Subcutaneous adipose tissue (tissue), 4 donors: ENCODE measurements around the gene SFN. TPM values are rescaled to one million over a fixed set of nuclear protein-coding genes. Genes with fewer than 3 reads are reported as not detected.

Source experiments
- total RNA-seq, 4 donors: library from RNA; depleted of rRNA; stranded (reverse); fragments of >200 nt; gene quantifications; one replicate each; pipeline ENCODE4 v1.1.0, GENCODE V29; 2016
- TF ChIP-seq, protein P1 (sequence below): fragments of 450-650 bp; IDR thresholded peaks from one replicate; pipeline ENCODE4 v1.5.1; 2016; ENCODE audit warnings: low read depth, mild to moderate bottlenecking, control low read depth, antibody characterized with exemption, moderate library complexity

SFN gene
- total RNA-seq, 4 donors from 2014 or later = not detected

DNA sequence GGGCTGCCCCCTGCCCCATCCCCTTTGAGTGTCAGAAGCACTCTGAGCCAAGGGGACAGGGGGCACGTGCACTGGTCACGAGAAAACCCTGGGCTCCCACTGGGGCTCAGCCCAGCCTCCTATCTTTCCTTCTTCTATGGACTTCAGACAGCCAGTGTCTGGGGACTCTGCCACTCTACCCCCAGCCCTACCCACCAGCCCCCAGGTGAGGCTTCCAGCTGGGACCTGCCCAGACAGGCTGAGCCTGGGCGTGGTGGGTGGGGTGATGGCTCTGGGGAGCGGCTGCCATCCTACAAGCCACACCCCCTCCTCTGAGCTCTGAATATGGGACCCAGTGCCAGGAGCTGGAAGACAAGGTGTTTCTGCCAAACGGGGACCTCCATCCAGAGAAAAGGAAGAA, 8.0 kb upstream of the SFN start:
- TF ChIP-seq, protein P1, sequence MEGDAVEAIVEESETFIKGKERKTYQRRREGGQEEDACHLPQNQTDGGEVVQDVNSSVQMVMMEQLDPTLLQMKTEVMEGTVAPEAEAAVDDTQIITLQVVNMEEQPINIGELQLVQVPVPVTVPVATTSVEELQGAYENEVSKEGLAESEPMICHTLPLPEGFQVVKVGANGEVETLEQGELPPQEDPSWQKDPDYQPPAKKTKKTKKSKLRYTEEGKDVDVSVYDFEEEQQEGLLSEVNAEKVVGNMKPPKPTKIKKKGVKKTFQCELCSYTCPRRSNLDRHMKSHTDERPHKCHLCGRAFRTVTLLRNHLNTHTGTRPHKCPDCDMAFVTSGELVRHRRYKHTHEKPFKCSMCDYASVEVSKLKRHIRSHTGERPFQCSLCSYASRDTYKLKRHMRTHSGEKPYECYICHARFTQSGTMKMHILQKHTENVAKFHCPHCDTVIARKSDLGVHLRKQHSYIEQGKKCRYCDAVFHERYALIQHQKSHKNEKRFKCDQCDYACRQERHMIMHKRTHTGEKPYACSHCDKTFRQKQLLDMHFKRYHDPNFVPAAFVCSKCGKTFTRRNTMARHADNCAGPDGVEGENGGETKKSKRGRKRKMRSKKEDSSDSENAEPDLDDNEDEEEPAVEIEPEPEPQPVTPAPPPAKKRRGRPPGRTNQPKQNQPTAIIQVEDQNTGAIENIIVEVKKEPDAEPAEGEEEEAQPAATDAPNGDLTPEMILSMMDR = no peak

GRCh38 chr1:26855636-26856035, 7.3 kb upstream of the SFN start:
- TF ChIP-seq, protein P1 = no peak

DNA sequence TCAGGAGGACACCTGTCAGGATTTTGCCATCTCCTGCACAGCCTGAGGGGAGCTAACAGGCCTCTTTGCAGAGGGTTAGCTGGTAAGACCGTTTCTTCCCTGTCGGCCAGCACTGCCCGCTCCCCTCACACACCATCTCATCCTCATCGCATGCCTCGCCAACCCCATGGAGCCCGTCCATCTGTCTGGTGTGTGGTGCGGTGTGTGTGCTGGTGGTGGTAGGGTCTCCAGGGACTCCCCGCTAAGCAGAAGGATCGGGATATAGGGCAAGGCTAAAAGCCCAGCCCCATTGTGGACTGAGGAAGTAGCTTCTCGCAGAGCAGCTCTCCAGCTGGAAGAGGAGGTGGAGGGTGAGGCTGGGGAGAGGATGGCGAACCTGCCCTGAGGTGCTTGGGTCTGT, 6.8 kb upstream of the SFN start:
- TF ChIP-seq, protein P1 = no peak

GRCh38 chr1:26856604-26857469, 6.1 kb upstream of the SFN start:
- TF ChIP-seq, protein P1 = no peak

DNA sequence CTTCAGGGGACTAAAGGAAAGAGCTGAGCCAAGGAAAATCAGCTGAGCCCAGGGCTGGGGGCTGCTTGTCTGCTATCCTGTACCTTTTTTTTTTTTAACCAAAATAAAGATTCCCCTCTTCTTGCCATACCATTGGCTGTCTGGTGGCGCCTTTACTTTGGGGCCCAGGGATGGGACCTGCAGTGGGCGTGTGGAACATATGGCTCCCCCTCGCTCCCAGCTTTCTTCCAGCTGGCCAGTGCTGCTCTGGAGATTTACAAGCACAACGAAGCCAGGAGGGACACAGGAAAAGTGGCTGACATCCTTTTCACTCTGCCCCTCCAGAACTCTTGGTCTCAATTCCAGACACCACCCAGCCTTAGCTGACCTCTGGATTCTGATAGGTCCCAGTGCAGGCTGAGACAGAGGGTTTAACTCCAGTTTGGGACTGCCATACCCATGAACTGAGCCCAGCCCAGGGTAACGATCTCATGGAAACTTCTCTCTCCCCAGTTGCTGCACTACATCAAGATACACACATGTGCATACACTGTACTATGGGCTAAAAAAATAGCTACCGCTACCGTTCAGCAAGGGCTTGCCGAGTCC, 5.4 kb upstream of the SFN start:
- TF ChIP-seq, protein P1 = no peak

DNA sequence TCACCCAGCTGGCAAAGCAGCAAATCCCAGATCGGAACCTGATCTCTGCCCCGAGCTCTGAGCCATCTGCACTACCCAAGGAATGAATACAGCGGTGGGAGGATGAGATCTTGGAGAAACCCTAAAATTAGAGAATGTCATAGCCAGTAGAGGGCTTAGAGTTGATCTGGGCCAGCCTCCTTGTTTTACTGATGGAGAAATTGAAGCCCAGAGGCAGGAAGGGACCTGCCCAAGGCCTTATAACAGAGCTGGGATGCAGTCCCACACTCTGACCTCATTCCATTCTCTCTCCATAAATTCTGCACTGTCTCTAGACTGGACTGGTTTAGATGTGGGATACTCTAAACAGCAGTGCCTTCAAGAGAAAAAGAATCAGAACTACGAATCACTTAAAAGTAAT, 4.8 kb upstream of the SFN start:
- TF ChIP-seq, protein P1 = no peak

GRCh38 chr1:26858891-26859640, 3.9 kb upstream of the SFN start:
- TF ChIP-seq, protein P1 = no peak
